Renal cortical epithelial cell (primary cell): Measurements from ENCODE around the gene SLC45A1. TPM values are rescaled to one million over a fixed set of nuclear protein-coding genes. Genes with fewer than 3 reads are reported as not detected.
"Not testable (repeated sequence)": the region's sequence is repeated elsewhere in the genome, so short reads cannot be mapped to it uniquely, and the experiment has no call there.

ENCODE experiments used
- DNase-seq: peaks from one replicate; pipeline ENCODE4 v3.0.0-alpha.2; 2011; ENCODE audit warnings: low read depth
- total RNA-seq: library from RNA; depleted of rRNA; stranded (reverse); fragments of >200 nt; gene quantifications from 2 replicates; pipeline ENCODE4 v1.2.3, GENCODE V29; 2014

The SLC45A1 gene
- total RNA-seq, 1 donor from 2014 or later, result 2.0 TPM

- peak; percentile 30 for DNase-seq
These were observed 49.8 kb downstream of the SLC45A1 start for GRCh38 chr1:8367571-8368194.

GRCh38 chr1:8368956-8369639 is 51.2 kb downstream of the SLC45A1 start:
- no peak for DNase-seq

- DNase-seq, result peak; percentile 75
These were observed 52.4 kb downstream of the SLC45A1 start for GRCh38 chr1:8370046-8370881.

- DNase-seq, result no peak
These were observed 53.0 kb downstream of the SLC45A1 start for GRCh38 chr1:8370905-8371315.

GRCh38 chr1:8371372-8371991 is 53.6 kb downstream of the SLC45A1 start:
- DNase-seq, result no peak

GRCh38 chr1:8373125-8373524 is 55.2 kb downstream of the SLC45A1 start:
- no peak for DNase-seq

- peak; percentile 91 for DNase-seq
These were observed 55.8 kb downstream of the SLC45A1 start for GRCh38 chr1:8373581-8374241.

GRCh38 chr1:8374356-8374755 is 56.4 kb downstream of the SLC45A1 start:
- no peak for DNase-seq

GRCh38 chr1:8374812-8375211 is 56.9 kb downstream of the SLC45A1 start:
- peak; percentile 56 for DNase-seq

GRCh38 chr1:8376358-8376840 is 58.5 kb downstream of the SLC45A1 start:
- DNase-seq, result no peak

GRCh38 chr1:8377271-8377981 is 59.5 kb downstream of the SLC45A1 start:
- no peak for DNase-seq

- no peak for DNase-seq
These were observed 60.3 kb downstream of the SLC45A1 start for GRCh38 chr1:8378178-8378577.

GRCh38 chr1:8378981-8379470 is 61.1 kb downstream of the SLC45A1 start:
- no peak for DNase-seq

GRCh38 chr1:8379513-8380186 is 61.7 kb downstream of the SLC45A1 start:
- no peak for DNase-seq

GRCh38 chr1:8380310-8380709 is 62.4 kb downstream of the SLC45A1 start:
- not testable (repeated sequence) for DNase-seq

GRCh38 chr1:8381618-8382017 is 63.7 kb downstream of the SLC45A1 start:
- no peak for DNase-seq

GRCh38 chr1:8382051-8382505 is 64.2 kb downstream of the SLC45A1 start:
- peak; percentile 92 for DNase-seq

GRCh38 chr1:8382608-8383505 is 64.9 kb downstream of the SLC45A1 start:
- no peak for DNase-seq

GRCh38 chr1:8384088-8384487 is 66.2 kb downstream of the SLC45A1 start:
- no peak for DNase-seq
